Astrocyte (in vitro differentiated cells and primary cell): ENCODE data around the gene PCYT1A.

Experiments used
- EZH2 ChIP-seq: IDR thresholded peaks from 2 replicates; pipeline ENCODE4 v1.6.1; 2012; ENCODE audit warnings: mild to moderate bottlenecking, low read length, inconsistent platforms; ENCODE audit not compliant: insufficient read depth
- TF ChIP-seq, protein P1 (sequence below): IDR thresholded peaks from 2 replicates; pipeline ENCODE4 v1.5.1; 2011; ENCODE audit warnings: low read depth, mild to moderate bottlenecking, inconsistent platforms, low read length, moderate library complexity; ENCODE audit not compliant: insufficient read depth

DNA sequence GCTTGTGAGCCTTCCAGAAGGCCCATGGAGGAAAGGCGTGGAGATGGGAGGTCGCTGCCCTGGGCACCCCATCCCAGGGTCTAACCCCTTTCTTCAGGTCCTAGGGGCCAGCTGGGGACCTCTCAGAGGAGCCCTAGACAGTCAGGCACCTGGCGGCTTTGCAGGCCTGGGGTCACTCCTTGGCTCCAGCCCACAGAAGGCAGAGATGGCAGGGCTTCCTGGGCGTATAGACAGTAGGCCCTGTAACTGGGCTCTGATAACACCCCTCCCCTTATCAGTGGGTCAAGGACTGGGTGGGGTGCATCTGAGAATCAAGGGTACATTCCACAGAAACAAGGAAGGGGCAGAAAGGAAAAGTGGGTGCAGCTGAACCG is 93.0 kb downstream of the PCYT1A start:
- TF ChIP-seq, protein P1, sequence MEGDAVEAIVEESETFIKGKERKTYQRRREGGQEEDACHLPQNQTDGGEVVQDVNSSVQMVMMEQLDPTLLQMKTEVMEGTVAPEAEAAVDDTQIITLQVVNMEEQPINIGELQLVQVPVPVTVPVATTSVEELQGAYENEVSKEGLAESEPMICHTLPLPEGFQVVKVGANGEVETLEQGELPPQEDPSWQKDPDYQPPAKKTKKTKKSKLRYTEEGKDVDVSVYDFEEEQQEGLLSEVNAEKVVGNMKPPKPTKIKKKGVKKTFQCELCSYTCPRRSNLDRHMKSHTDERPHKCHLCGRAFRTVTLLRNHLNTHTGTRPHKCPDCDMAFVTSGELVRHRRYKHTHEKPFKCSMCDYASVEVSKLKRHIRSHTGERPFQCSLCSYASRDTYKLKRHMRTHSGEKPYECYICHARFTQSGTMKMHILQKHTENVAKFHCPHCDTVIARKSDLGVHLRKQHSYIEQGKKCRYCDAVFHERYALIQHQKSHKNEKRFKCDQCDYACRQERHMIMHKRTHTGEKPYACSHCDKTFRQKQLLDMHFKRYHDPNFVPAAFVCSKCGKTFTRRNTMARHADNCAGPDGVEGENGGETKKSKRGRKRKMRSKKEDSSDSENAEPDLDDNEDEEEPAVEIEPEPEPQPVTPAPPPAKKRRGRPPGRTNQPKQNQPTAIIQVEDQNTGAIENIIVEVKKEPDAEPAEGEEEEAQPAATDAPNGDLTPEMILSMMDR = no peak
- TF ChIP-seq EZH2 = no peak
